Trophoblast cell (in vitro differentiated cells and primary cell): ENCODE data around the gene MAP3K15.

Experiments used
- DNase-seq, 2 donors: peaks; one replicate each; pipeline ENCODE4 v3.0.0-alpha.2; 2016
- H2AFZ ChIP-seq: 2 replicates; pipeline ENCODE4 v1.6.1; 2013; ENCODE audit warnings: low read length, moderate library complexity, mild to moderate bottlenecking; ENCODE audit not compliant: insufficient read depth, poor library complexity
- H2AK5ac ChIP-seq: 2 replicates; pipeline ENCODE4 v1.6.1; 2013; ENCODE audit warnings: mild to moderate bottlenecking, low read length
- H2BK120ac ChIP-seq: 2 replicates; pipeline ENCODE4 v1.6.1; 2013; ENCODE audit warnings: low read length, mild to moderate bottlenecking, moderate library complexity; ENCODE audit not compliant: insufficient read depth, poor library complexity
- H2BK12ac ChIP-seq: 2 replicates; pipeline ENCODE4 v1.6.1; 2013; ENCODE audit warnings: mild to moderate bottlenecking, low read length, moderate library complexity
- H2BK5ac ChIP-seq: 2 replicates; pipeline ENCODE4 v1.6.1; 2013; ENCODE audit warnings: low read length, low read depth, moderate library complexity, mild to moderate bottlenecking; ENCODE audit not compliant: poor library complexity
- H3K14ac ChIP-seq: 2 replicates; pipeline ENCODE4 v1.6.1; 2013; ENCODE audit warnings: mild to moderate bottlenecking, low read length
- H3K18ac ChIP-seq: 2 replicates; pipeline ENCODE4 v1.6.1; 2013; ENCODE audit warnings: mild to moderate bottlenecking, low read length
- H3K23ac ChIP-seq: 2 replicates; pipeline ENCODE4 v1.6.1; 2013; ENCODE audit warnings: low read length
- H3K27ac ChIP-seq: 2 replicates; pipeline ENCODE4 v1.5.1; 2013; ENCODE audit warnings: low read depth, mild to moderate bottlenecking, inconsistent platforms, low read length, moderate library complexity
- H3K27me3 ChIP-seq: 2 replicates; pipeline ENCODE4 v1.6.1; 2013; ENCODE audit warnings: inconsistent platforms, mild to moderate bottlenecking, low read length, moderate library complexity; ENCODE audit not compliant: insufficient read depth
- H3K36me3 ChIP-seq, 2 experiments: 1 replicate in 1 of 2; 2 replicates in 1 of 2; pipeline ENCODE4 v1.6.1; 2013; ENCODE audit warnings: low read length in 2 of 2, mild to moderate bottlenecking in 2 of 2, moderate library complexity in 1 of 2; ENCODE audit not compliant: insufficient read depth in 2 of 2, control insufficient read depth in 1 of 2
- H3K4ac ChIP-seq: 2 replicates; pipeline ENCODE4 v1.6.1; 2013; ENCODE audit warnings: low read depth, mild to moderate bottlenecking, low read length, moderate library complexity
- H3K4me1 ChIP-seq, 2 experiments: 1 replicate in 1 of 2; 2 replicates in 1 of 2; pipeline ENCODE4 v1.6.1; 2013; ENCODE audit warnings: low read length in 2 of 2, mild to moderate bottlenecking in 2 of 2, moderate library complexity in 1 of 2; ENCODE audit not compliant: insufficient read depth in 2 of 2, control insufficient read depth in 1 of 2
- H3K4me2 ChIP-seq: 2 replicates; pipeline ENCODE4 v1.6.1; 2013; ENCODE audit warnings: inconsistent platforms, mild to moderate bottlenecking, low read length, moderate library complexity
- H3K4me3 ChIP-seq: 2 replicates; pipeline ENCODE4 v1.5.1; 2013; ENCODE audit warnings: mild to moderate bottlenecking, low read depth, low read length, inconsistent platforms
- H3K79me1 ChIP-seq: one replicate; pipeline ENCODE4 v1.6.1; 2013; ENCODE audit warnings: low read length
- H3K79me2 ChIP-seq: 2 replicates; pipeline ENCODE4 v1.6.1; 2013; ENCODE audit warnings: low read length, mild to moderate bottlenecking; ENCODE audit not compliant: control insufficient read depth, insufficient read depth, poor library complexity
- H3K9ac ChIP-seq: 2 replicates; pipeline ENCODE4 v1.6.1; 2013; ENCODE audit warnings: mild to moderate bottlenecking, low read length
- H3K9me3 ChIP-seq: 2 replicates; pipeline ENCODE4 v1.6.1; 2013; ENCODE audit warnings: low read depth, mild to moderate bottlenecking, control low read depth, inconsistent platforms, low read length; ENCODE audit not compliant: insufficient read depth
- H4K12ac ChIP-seq: 2 replicates; pipeline ENCODE4 v1.6.1; 2013; ENCODE audit warnings: low read depth, mild to moderate bottlenecking, low read length, moderate library complexity
- H4K8ac ChIP-seq: 2 replicates; pipeline ENCODE4 v1.6.1; 2013; ENCODE audit warnings: low read depth, mild to moderate bottlenecking, low read length, moderate library complexity
- H4K91ac ChIP-seq: one replicate; pipeline ENCODE4 v1.6.1; 2013; ENCODE audit warnings: low read depth, mild to moderate bottlenecking, low read length, moderate library complexity
- WGBS: extraction: QIAGEN DNeasy Blood & Tissue Kit; methylation state at CpG from one replicate; pipeline ENCODE4 v1.1.7; 2013; ENCODE audit warnings: missing lambda C conversion rate; ENCODE audit not compliant: insufficient read length, insufficient coverage; ENCODE audit errors: extremely low coverage; 5-methylcytosine and 5-hydroxymethylcytosine counted together

Gene MAP3K15

GRCh38 chrX:19354625-19355024 is 160.7 kb downstream of the MAP3K15 start:
- no peaks in the 10 kb centered on the region for H3K79me1 ChIP-seq
- no peak overlapping the region for H3K27ac ChIP-seq
- no peak overlapping the region for H2BK120ac ChIP-seq
- no peak overlapping the region for H3K4me3 ChIP-seq
- no peak overlapping the region for H4K8ac ChIP-seq
- H3K27me3 ChIP-seq, result no peaks in the 10 kb centered on the region
- no peak overlapping the region for H2AFZ ChIP-seq
- DNase-seq, result peak; percentile 5 to 47
- no peaks in the 10 kb centered on the region for H3K79me2 ChIP-seq
- H2AK5ac ChIP-seq, result no peak overlapping the region
- H3K4me2 ChIP-seq, result no peak overlapping the region
- H3K14ac ChIP-seq, result no peak overlapping the region
- H3K36me3 ChIP-seq, result peaks cover 41 to 60% of the 10 kb centered on the region in 2 experiments
- no peak overlapping the region for H2BK12ac ChIP-seq
- H4K91ac ChIP-seq, result no peak overlapping the region
- no peak overlapping the region for H3K23ac ChIP-seq
- H3K4me1 ChIP-seq, result no peaks in the 10 kb centered on the region
- no peak overlapping the region for H4K12ac ChIP-seq
- H3K4ac ChIP-seq, result no peak overlapping the region
- no peak overlapping the region for H2BK5ac ChIP-seq
- no CpG with 5 or more reads among the region's 6 CpGs for WGBS
- no peaks in the 10 kb centered on the region for H3K9me3 ChIP-seq
- no peak overlapping the region for H3K9ac ChIP-seq
- no peak overlapping the region for H3K18ac ChIP-seq

- Histone ChIP-seq H4K91ac (no peak overlapping the region), H3K18ac (no peak overlapping the region), H2BK5ac (no peak overlapping the region), H3K14ac (no peak overlapping the region), H3K79me2 (no peaks in the 10 kb centered on the region), H2AK5ac (no peak overlapping the region), H2BK120ac (no peak overlapping the region), H4K8ac (no peak overlapping the region), H3K36me3 (peaks cover 25 to 33% of the 10 kb centered on the region in 2 experiments), H3K4me1 (no peaks in the 10 kb centered on the region), H2AFZ (no peak overlapping the region), H3K9me3 (no peaks in the 10 kb centered on the region), H3K4ac (no peak overlapping the region), H3K4me3 (no peak overlapping the region), H3K4me2 (no peak overlapping the region), H3K23ac (no peak overlapping the region), H3K9ac (no peak overlapping the region), H3K27ac (no peak overlapping the region), H4K12ac (no peak overlapping the region), H2BK12ac (no peak overlapping the region), H3K79me1 (no peaks in the 10 kb centered on the region), H3K27me3 (no peaks in the 10 kb centered on the region)
- DNase-seq, result no peak
- no CpG with 5 or more reads among the region's 8 CpGs for WGBS
Observed at GRCh38 chrX:19350941-19351384, 164.3 kb downstream of the MAP3K15 start.

- H3K79me1 ChIP-seq, result no peaks in the 10 kb centered on the region
- H3K18ac ChIP-seq, result no peak overlapping the region
- H3K4me1 ChIP-seq, result peaks cover 0 to 4% of the 10 kb centered on the region in 2 experiments
- H2BK12ac ChIP-seq, result no peak overlapping the region
- H3K79me2 ChIP-seq, result peaks cover 2% of the 10 kb centered on the region
- H3K36me3 ChIP-seq, result peaks cover 18 to 20% of the 10 kb centered on the region in 2 experiments
- no peaks in the 10 kb centered on the region for H3K27me3 ChIP-seq
- H4K12ac ChIP-seq, result no peak overlapping the region
- no peak overlapping the region for H2AK5ac ChIP-seq
- no peak overlapping the region for H3K4me2 ChIP-seq
- H3K9ac ChIP-seq, result no peak overlapping the region
- no peak overlapping the region for H3K4me3 ChIP-seq
- H3K27ac ChIP-seq, result no peak overlapping the region
- no peak overlapping the region for H2AFZ ChIP-seq
- no peak for DNase-seq
- no peak overlapping the region for H3K14ac ChIP-seq
- no CpG with 5 or more reads among the region's 2 CpGs for WGBS
- H3K4ac ChIP-seq, result no peak overlapping the region
- no peaks in the 10 kb centered on the region for H3K9me3 ChIP-seq
- no peak overlapping the region for H4K91ac ChIP-seq
- H3K23ac ChIP-seq, result no peak overlapping the region
- H2BK5ac ChIP-seq, result no peak overlapping the region
- no peak overlapping the region for H2BK120ac ChIP-seq
- H4K8ac ChIP-seq, result no peak overlapping the region
Observed at GRCh38 chrX:19349264-19349663, 166.0 kb downstream of the MAP3K15 start.

- no peak overlapping the region for H3K27ac ChIP-seq
- H3K9ac ChIP-seq, result no peak overlapping the region
- H3K4me3 ChIP-seq, result no peak overlapping the region
- no peak overlapping the region for H3K23ac ChIP-seq
- no peak overlapping the region for H4K91ac ChIP-seq
- H3K14ac ChIP-seq, result no peak overlapping the region
- H3K36me3 ChIP-seq, result peaks cover 15% of the 10 kb centered on the region in 2 experiments
- H3K79me2 ChIP-seq, result peaks cover 7% of the 10 kb centered on the region
- H2BK120ac ChIP-seq, result no peak overlapping the region
- no peaks in the 10 kb centered on the region for H3K9me3 ChIP-seq
- no peak overlapping the region for H3K18ac ChIP-seq
- H2AK5ac ChIP-seq, result no peak overlapping the region
- no peak for DNase-seq
- H4K12ac ChIP-seq, result no peak overlapping the region
- H2BK12ac ChIP-seq, result no peak overlapping the region
- H4K8ac ChIP-seq, result no peak overlapping the region
- H3K4ac ChIP-seq, result no peak overlapping the region
- H3K4me1 ChIP-seq, result peaks cover 0 to 4% of the 10 kb centered on the region in 2 experiments
- H2BK5ac ChIP-seq, result no peak overlapping the region
- no peak overlapping the region for H2AFZ ChIP-seq
- WGBS, result no CpG with 5 or more reads among the region's 3 CpGs
- peaks cover 6% of the 10 kb centered on the region for H3K79me1 ChIP-seq
- H3K4me2 ChIP-seq, result no peak overlapping the region
- H3K27me3 ChIP-seq, result no peaks in the 10 kb centered on the region
Observed at GRCh38 chrX:19347916-19348315, 167.4 kb downstream of the MAP3K15 start.
